Peyer's patch (tissue), 4 donors: Measurements from ENCODE around the gene AQP12B. TPM values are rescaled to one million over a fixed set of nuclear protein-coding genes. Genes with fewer than 3 reads are reported as not detected.

ENCODE experiments used
- DNase-seq, 3 donors: peaks; one replicate each; pipeline ENCODE4 v3.0.0-alpha.2; 2017 to 2019
- H3K27ac ChIP-seq, 4 donors: fragments of 200-600 bp; sonication (generic); one replicate each; pipeline ENCODE4 v1.5.1; 2016 to 2019
- H3K27me3 ChIP-seq, 2 donors: fragments of 200-600 bp; sonication (generic); one replicate each; pipeline ENCODE4 v1.5.1; 2019
- H3K36me3 ChIP-seq, 3 donors: fragments of 200-600 bp; sonication (generic); one replicate each; pipeline ENCODE4 v1.5.1; 2016 to 2019
- H3K4me1 ChIP-seq, 4 donors: fragments of 200-600 bp; sonication (generic); one replicate each; pipeline ENCODE4 v1.5.1; 2016 to 2019
- H3K4me3 ChIP-seq, 4 donors: fragments of 200-600 bp; sonication (generic); 1 replicate in 3 of 4; 2 replicates in 1 of 4; pipeline ENCODE4 v1.5.1; 2016 to 2019; ENCODE audit warnings: mild to moderate bottlenecking in 1 of 4
- H3K9me3 ChIP-seq, 4 donors: fragments of 200-600 bp; sonication (generic); one replicate each; pipeline ENCODE4 v1.5.1; 2016 to 2019; ENCODE audit warnings: mild to moderate bottlenecking in 1 of 4
- POLR2A ChIP-seq, 2 donors: fragments of 450-650 bp; IDR thresholded peaks; one replicate each; pipeline ENCODE4 v1.5.1; 2017; ENCODE audit warnings: antibody characterized with exemption in 2 of 2, mild to moderate bottlenecking in 2 of 2, moderate library complexity in 2 of 2
- total RNA-seq, 4 donors: library from RNA; depleted of rRNA; stranded (reverse); fragments of >200 nt; gene quantifications; one replicate each; pipeline ENCODE4 v1.1.0, GENCODE V29; 2016
- TF ChIP-seq, protein P1 (sequence below), 6 experiments: fragments of 450-650 bp in 4 of 6; fragments of 200-600 bp in 2 of 6; sonication (generic) in 1 of 6; IDR thresholded peaks; one replicate each; pipeline ENCODE4 v1.5.1; 2017 to 2019; ENCODE audit warnings: antibody characterized with exemption in 6 of 6, mild to moderate bottlenecking in 3 of 6, moderate library complexity in 1 of 6

AQP12B gene
- total RNA-seq, 4 donors from 2014 or later: 1.9 to 9.6 (median 2.5) TPM; not detected in 1

DNA sequence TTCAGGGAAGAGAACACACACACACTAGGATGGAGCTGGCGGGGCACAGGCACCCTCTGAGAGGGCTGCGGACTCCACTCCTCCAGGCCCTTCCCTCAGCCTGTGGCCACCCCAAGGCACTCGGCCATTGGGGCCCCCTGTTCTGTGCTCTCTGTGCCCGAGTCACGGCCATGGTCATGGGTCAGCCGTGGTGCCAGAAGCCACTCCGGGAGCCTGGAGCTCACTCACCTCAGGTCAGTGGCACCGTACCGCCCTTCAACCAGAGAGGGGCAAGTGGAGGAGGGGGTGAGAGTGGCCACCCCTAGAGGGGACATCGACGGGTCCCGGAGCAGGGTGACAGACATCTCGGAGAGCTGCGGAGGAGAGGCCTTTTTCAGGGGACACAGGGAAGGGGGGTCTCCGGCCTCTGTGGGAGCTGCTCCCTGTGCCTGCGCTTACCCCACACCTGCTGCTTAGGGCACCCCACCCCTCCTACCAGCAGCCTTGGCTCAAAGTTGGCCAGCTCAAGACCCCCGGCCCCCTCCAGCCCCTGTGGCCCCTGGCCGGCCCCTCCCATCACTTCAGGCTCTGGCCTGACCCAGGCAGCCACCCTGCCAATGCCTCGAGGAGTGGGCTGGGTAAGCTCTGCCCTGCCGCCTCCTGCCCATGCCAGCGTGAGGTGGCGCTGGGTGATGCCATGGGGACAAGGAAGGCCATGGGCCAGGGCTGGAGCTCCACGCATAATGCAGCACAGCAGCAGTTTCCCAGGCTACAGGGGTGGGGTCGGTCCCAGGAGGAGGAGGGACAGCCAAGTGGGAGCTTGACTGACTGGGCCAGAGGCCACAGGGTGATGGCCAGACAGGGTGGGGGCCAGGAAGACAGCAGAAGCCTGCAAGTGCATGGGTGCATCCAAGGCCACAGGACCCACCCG is 38.3 kb upstream of the AQP12B start:
- H3K36me3 ChIP-seq: no peaks in the 10 kb centered on the region
- no peak for TF ChIP-seq POLR2A (IDR thresholded peaks at IDR 0.05)
- TF ChIP-seq, protein P1, sequence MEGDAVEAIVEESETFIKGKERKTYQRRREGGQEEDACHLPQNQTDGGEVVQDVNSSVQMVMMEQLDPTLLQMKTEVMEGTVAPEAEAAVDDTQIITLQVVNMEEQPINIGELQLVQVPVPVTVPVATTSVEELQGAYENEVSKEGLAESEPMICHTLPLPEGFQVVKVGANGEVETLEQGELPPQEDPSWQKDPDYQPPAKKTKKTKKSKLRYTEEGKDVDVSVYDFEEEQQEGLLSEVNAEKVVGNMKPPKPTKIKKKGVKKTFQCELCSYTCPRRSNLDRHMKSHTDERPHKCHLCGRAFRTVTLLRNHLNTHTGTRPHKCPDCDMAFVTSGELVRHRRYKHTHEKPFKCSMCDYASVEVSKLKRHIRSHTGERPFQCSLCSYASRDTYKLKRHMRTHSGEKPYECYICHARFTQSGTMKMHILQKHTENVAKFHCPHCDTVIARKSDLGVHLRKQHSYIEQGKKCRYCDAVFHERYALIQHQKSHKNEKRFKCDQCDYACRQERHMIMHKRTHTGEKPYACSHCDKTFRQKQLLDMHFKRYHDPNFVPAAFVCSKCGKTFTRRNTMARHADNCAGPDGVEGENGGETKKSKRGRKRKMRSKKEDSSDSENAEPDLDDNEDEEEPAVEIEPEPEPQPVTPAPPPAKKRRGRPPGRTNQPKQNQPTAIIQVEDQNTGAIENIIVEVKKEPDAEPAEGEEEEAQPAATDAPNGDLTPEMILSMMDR (IDR thresholded peaks at IDR 0.05): no peak
- H3K4me1 ChIP-seq: no peaks in the 10 kb centered on the region
- H3K9me3 ChIP-seq: no peaks in the 10 kb centered on the region
- no peak overlapping the region for H3K4me3 ChIP-seq
- H3K27me3 ChIP-seq: no peaks in the 10 kb centered on the region
- no peak for DNase-seq
- H3K27ac ChIP-seq: no peak overlapping the region

DNA sequence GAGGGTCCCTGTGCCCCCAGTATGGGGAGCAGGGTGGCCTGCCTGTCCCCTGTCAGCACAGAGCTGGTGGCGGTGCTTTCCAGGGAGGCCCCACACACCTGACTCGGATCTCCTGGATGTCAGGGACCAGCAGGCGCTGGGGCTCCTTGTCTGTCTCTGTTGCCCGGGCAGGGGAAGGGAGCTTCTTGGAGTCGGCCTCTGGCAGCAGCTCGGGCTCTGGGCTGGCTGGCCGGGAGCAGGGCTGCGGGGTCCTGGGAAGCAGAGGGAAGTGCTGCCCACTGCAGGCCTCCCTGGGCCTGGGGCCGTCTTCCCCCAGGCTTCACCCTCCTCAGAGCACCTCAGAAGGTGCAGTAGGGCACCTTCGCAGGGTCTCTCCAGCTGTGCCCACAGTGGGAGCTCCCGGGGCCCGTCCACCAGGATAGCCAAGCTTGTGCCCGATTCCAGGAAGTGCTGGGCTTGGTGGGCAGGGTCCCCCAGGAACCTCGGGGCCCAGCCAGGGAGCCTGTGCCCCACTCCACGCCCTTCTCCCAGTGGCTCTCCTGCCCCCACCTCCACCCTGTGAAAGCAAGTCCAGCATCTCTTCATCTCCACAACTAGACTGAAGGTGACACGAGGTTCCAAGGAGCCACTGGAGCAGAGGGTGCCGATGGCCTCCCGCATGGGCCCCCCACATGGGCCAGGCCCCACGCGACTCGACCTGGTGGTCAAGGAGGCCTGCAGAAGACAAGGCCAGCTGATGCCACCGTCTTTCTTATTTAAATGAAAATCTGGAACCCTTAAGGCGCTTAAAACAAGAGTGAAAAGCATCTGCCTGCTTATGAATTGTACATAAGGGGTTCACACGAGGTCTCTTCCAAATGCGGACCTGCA is 37.2 kb upstream of the AQP12B start:
- H3K9me3 ChIP-seq: no peaks in the 10 kb centered on the region
- H3K4me3 ChIP-seq: no peak overlapping the region
- TF ChIP-seq POLR2A (IDR thresholded peaks at IDR 0.05): no peak
- TF ChIP-seq, protein P1 (IDR thresholded peaks at IDR 0.05): no peak
- H3K4me1 ChIP-seq: no peaks in the 10 kb centered on the region
- H3K27me3 ChIP-seq: no peaks in the 10 kb centered on the region
- DNase-seq: no peak
- H3K27ac ChIP-seq: no peak overlapping the region
- no peaks in the 10 kb centered on the region for H3K36me3 ChIP-seq

DNA sequence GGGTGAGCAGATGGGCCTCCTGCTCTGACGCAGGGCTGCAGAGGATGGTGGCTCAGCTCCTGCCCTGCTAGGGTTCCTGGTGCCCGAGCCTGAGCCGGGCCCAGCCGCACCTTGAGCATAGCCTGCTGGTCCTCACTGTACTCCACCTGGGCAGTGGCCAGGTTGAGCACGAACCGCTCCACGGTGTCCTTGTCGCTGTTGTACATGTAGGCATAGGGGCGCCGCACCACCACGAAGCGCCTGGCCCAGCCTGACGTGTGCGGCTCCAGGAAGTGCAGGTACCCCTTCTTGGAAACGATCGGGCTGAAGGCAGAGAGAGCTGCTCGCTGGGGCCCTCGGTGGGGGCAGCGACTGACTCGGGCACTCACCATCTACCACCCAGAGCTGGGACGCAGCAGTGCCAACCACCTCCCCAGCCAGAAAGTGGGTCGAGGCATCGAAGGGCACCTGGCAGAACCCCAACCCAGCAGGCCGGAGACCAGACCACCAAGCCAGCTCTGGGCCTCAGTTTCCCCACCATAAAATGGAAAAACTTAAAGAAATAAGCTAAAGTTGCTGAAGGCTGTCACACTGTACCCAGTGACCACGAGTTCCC is 36.3 kb upstream of the AQP12B start:
- TF ChIP-seq, protein P1 (IDR thresholded peaks at IDR 0.05): no peak
- TF ChIP-seq POLR2A (IDR thresholded peaks at IDR 0.05): no peak
- Histone ChIP-seq H3K4me1 (no peaks in the 10 kb centered on the region), H3K27me3 (no peaks in the 10 kb centered on the region), H3K4me3 (no peak overlapping the region), H3K9me3 (no peaks in the 10 kb centered on the region), H3K36me3 (no peaks in the 10 kb centered on the region), H3K27ac (no peak overlapping the region)
- DNase-seq: no peak

DNA sequence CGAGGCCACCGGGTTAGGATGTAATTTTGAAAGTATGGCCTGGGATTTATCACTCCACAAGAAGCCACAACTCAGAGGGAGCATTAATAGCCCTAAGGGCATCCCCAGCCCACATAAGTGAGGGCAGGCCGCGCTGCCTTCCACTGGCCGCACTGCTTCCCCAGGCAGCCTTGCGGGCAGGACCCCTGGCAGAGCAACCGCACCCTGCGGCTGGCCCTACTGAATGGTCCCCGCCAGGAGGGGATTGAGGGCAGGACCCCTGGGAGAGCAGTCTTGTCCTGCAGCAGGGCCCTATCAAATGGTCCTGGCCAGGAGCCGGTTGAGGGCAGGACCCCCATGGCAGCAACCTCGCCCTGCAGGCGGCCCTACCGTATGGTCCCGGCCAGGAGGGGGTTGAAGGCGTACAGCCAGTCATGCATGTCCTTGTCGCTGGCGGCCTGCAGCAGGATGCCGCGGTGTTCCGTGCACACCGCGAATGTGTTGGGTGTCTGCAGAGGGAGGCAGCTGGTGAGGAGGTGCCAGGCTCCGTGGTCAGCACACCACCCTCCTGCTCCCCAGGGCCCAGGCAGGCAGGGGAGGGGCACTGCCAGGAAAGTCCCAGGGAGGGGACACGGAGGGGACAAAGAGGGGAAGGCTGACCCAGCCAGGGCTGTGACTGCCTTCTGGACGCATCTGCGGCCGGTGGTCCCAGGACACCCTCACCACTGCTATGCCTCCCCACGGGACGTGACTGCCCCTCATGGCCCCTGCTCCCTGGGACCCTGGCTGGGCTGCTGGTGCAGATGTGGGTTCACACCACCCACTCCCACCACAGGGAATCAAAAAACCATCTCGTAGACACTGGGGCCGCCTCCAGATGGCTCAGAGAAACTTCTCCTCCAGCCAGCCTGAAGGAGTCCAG is 35.2 kb upstream of the AQP12B start:
- TF ChIP-seq, protein P1 (IDR thresholded peaks at IDR 0.05): no peak
- no peak for TF ChIP-seq POLR2A (IDR thresholded peaks at IDR 0.05)
- Histone ChIP-seq H3K27ac (no peak overlapping the region), H3K36me3 (no peaks in the 10 kb centered on the region), H3K4me1 (no peaks in the 10 kb centered on the region), H3K4me3 (no peak overlapping the region), H3K9me3 (no peaks in the 10 kb centered on the region), H3K27me3 (no peaks in the 10 kb centered on the region)
- no peak for DNase-seq
